Stimulated activated CD4-positive, alpha-beta T cell treated with anti-CD3 and anti-CD28 coated beads, Interleukin-1b, Interleukin-23, amount 100 ng/mL, for 24 hours (primary cell): ENCODE data around the gene AK5.
"Not testable (repeated sequence)": the region's sequence is repeated elsewhere in the genome, so short reads cannot be mapped to it uniquely, and the experiment has no call there.

Source experiments
- DNase-seq, 4 experiments: peaks; one replicate each; pipeline ENCODE4 v3.0.0-alpha.2; 2020; ENCODE audit warnings: low read depth in 4 of 4, low spot score in 1 of 4

The AK5 gene

GRCh38 chr1:77489910-77490309, 208.1 kb downstream of the AK5 start:
- no peak for DNase-seq

- DNase-seq, result no peak
These were observed 212.2 kb downstream of the AK5 start for GRCh38 chr1:77494026-77494425.

GRCh38 chr1:77498918-77499317, 217.1 kb downstream of the AK5 start:
- DNase-seq, result no peak

GRCh38 chr1:77499466-77499865, 217.6 kb downstream of the AK5 start:
- no peak for DNase-seq

- no peak for DNase-seq
These were observed 223.2 kb downstream of the AK5 start for GRCh38 chr1:77504986-77505385.

- DNase-seq, result no peak
These were observed 225.0 kb downstream of the AK5 start for GRCh38 chr1:77506771-77507170.

- DNase-seq, result no peak
These were observed 227.3 kb downstream of the AK5 start for GRCh38 chr1:77509051-77509492.

GRCh38 chr1:77509898-77510297, 228.1 kb downstream of the AK5 start:
- DNase-seq, result no peak

GRCh38 chr1:77511440-77511840, 229.6 kb downstream of the AK5 start:
- no peak for DNase-seq

GRCh38 chr1:77512650-77513049, 230.8 kb downstream of the AK5 start:
- DNase-seq, result not testable (repeated sequence)

- DNase-seq, result no peak
These were observed 232.3 kb downstream of the AK5 start for GRCh38 chr1:77513839-77514763.

GRCh38 chr1:77514921-77515776, 233.3 kb downstream of the AK5 start:
- DNase-seq, result no peak

GRCh38 chr1:77516106-77516505, 234.3 kb downstream of the AK5 start:
- no peak for DNase-seq

GRCh38 chr1:77524038-77524437, 242.2 kb downstream of the AK5 start:
- no peak for DNase-seq

GRCh38 chr1:77531149-77531548, 249.3 kb downstream of the AK5 start:
- not testable (repeated sequence) for DNase-seq

- not testable (repeated sequence) for DNase-seq
These were observed 249.9 kb downstream of the AK5 start for GRCh38 chr1:77531596-77532280.

GRCh38 chr1:77532641-77533040, 250.8 kb downstream of the AK5 start:
- DNase-seq, result no peak

- peak; percentile 9 to 42 (median 36) for DNase-seq
These were observed 252.0 kb downstream of the AK5 start for GRCh38 chr1:77533660-77534305.

GRCh38 chr1:77534456-77534855, 252.6 kb downstream of the AK5 start:
- no peak for DNase-seq

- no peak for DNase-seq
These were observed 255.0 kb downstream of the AK5 start for GRCh38 chr1:77536813-77537212.
